NOMO-1 (cell line): Measurements from ENCODE around the gene KCNAB2.

ENCODE experiments used
- DNase-seq, 2 experiments: peaks; one replicate each; lab custom pipeline; 2025; ENCODE audit not compliant: unreplicated experiment in 2 of 2; lab: John Stamatoyannopoulos, UW

KCNAB2 gene

GRCh38 chr1:6029351-6029750 is 16.3 kb upstream of the KCNAB2 start:
- DNase-seq, result no peak

DNA sequence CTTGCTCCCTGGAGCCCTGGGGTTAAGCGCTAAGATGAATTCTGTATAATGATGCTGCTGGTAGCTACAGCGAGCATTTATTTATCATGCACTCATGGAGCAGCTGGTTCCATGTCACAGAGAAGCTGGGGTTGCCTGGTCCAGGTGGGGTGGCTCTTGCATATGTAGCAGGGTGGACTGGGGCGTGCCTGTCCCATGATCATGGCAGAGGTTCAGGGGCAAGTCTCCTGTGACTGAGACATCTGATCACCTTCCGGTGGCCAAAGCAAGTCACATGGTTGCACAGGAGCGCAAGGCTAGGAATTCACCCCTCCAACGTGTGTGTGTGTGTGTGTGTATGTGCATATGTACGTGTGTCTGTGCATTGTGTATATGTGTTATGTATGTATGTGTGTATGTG is 15.6 kb upstream of the KCNAB2 start:
- DNase-seq, result no peak

- DNase-seq, result no peak
Observed at GRCh38 chr1:6030547-6031261, 15.0 kb upstream of the KCNAB2 start.

- DNase-seq, result no peak
Observed at GRCh38 chr1:6033124-6033523, 12.6 kb upstream of the KCNAB2 start.

- no peak for DNase-seq
Observed at GRCh38 chr1:6033986-6034749, 11.5 kb upstream of the KCNAB2 start.

- DNase-seq, result no peak
Observed at GRCh38 chr1:6034750-6035096, 11.0 kb upstream of the KCNAB2 start.

- DNase-seq, result no peak
Observed at GRCh38 chr1:6035303-6035702, 10.4 kb upstream of the KCNAB2 start.

GRCh38 chr1:6035719-6036118 is 10.0 kb upstream of the KCNAB2 start:
- DNase-seq, result no peak

- no peak for DNase-seq
Observed at GRCh38 chr1:6037338-6037762, 8.3 kb upstream of the KCNAB2 start.

DNA sequence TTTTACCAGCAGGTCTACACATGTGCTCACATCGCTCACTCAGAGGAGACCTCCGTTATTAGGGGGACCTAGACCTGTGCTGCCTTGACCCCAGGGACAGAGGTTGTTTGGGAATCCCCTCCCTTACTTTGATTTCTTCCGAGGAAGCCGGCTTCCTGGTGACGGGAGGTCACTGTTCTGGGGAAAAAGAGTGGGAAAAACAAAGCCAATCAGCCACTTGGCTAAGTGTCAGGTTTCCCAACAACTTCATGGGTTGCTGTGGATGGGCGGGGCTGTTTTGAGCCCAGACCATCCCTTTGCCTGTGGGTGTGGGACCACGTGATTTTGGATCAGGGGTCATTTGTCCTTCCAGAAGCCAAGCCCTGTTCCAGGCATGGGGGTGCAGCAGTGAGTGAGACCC is 7.1 kb upstream of the KCNAB2 start:
- no peak for DNase-seq

DNA sequence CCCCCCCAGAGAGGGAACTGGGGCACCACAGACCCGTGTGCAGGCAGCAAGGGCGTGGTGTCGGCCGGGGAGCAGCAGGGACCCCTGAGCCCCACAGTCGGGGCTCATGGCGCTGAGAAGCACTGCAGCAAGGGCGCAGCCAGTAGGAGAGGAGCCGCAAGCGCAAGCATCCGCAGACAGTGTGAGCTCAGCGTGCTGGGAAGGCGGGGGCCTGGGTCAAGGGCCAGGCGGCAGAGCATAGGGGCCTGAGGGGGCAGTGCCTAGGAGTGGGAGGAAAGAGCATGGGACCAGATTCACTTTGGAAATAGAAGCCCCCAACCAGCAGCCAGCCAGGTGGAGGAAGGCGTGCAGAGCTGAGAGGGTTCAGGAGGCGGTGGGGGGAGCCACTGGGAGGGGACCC is 6.7 kb upstream of the KCNAB2 start:
- no peak for DNase-seq

DNA sequence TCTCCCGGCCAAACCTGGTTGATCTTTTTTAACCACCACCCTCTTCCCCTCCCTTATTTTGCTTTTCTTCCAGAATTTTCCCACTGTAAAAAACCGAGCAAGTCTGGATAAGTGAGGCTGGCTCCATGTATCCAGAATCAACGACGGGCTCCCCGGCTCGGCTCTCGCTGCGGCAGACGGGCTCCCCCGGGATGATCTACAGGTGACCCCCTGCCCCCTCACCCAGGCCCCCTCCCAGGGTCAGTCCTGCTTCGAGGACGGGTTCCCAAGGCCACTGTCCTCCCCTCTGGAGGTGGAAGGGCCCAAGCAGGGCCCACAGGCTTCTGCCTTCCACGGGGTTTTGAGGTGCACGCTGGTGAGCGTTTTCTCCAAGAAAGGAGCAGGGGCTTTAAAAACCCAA is 5.2 kb upstream of the KCNAB2 start:
- no peak for DNase-seq

- no peak for DNase-seq
Observed at GRCh38 chr1:6040861-6041415, 4.8 kb upstream of the KCNAB2 start.

- no peak for DNase-seq
Observed at GRCh38 chr1:6041432-6042062, 4.1 kb upstream of the KCNAB2 start.

- no peak for DNase-seq
Observed at GRCh38 chr1:6043561-6043960, 2.1 kb upstream of the KCNAB2 start.

DNA sequence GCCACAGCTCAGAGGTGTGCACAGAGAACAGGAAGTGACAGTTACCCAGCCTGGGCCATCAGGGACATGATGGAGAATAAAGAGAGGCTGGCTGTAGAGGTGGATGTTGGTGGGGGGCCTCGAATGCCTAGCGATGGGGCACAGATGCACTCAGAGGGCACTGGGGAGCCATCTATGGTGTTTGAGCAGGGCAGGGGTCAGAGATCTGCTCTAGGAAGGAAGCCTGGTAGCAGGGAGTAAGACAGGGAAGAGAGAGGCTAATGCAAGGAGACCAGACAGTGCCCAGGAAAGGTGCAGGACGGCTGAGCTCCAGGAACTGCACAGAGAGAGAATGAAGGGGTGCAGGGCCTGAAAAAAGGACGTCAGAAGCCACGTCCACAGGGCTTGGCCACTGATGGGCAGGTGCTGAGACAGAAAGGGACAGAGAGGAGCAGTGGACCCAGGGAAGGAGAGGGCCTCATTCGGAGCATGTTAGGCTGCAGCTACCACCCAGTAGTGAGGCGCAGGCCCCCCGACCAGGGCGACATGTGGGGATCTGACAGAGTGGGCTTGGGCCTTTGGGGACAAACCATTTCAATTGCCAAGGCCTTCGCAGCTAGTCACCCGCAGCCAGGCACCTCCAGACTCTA is 1.1 kb upstream of the KCNAB2 start:
- no peak for DNase-seq

GRCh38 chr1:6045110-6045502 is 582 bp upstream of the KCNAB2 start:
- DNase-seq, result no peak

GRCh38 chr1:6046279-6046678 is 591 bp downstream of the KCNAB2 start:
- no peak for DNase-seq

DNA sequence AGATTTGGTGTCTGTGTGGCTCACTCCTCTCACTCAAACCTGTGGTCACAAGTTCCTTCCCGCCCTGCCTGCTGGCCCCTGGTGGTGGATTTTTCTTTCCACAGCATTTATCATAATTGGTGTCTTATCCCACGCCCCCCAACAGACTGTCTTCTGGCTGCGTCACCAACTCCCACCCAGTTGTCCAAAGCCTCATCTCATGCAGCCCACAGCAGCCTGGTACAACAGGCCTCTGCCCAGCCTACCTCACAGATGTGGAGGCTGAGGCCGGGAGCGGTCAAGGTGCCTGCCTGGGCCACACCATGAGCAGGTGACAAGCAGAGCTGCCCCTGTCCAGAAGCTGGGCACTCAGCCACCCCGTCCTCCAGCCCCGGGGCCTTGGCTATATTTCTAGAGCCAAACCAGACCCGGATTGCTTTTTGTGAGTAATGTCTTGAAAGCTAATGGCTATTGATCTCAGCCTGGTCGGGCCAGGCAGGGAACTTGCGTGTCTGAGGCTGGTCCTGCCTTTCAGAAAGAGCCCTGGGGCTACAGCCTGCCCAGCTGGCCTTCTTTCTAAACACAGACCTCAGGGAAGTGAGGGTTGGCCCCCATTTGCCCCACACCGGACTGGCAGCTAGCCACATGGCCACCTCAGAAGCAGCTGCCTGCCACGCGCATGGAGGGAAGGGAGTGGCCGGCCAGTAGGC is 2.6 kb downstream of the KCNAB2 start:
- no peak for DNase-seq

- DNase-seq, result no peak
Observed at GRCh38 chr1:6049419-6049818, 3.7 kb downstream of the KCNAB2 start.

DNA sequence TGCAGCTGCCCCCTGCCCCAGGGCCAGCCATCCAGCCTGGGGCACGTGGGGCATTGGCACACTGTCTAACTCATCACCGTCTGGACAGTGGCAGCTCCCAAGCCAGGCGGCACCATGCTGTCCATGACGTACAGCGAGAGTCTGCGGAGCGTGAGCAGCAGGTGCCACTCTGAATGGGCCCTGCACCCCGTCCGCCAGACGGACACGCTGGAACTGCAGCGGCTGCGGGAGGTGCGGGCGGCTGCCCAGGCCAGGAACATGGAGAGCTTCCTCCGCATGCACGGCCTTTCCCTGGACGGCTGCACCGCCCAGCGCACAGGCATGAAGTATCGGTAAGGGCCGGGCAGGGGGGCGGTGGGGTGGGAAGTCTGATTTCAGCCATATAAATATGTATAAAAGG is 5.7 kb downstream of the KCNAB2 start:
- no peak for DNase-seq
